K562 (cell line): ENCODE results near the gene NPM1. TPM values are rescaled to one million over a fixed set of nuclear protein-coding genes. Genes with fewer than 3 reads are reported as not detected.

Experiments used
- ATAC-seq: fragments of 200-7000 bp; cut with Tn5 transposase; 3 replicates; pipeline ENCODE4 v1.9.1; 2020; ENCODE audit warnings: moderate library complexity
- BruUV-seq: library from RNA; stranded (reverse); fragments of 400-500 nt; replicated peaks from 2 replicates; lab custom pipeline; 2021; lab: Mats Ljungman, UMichigan
- CTCF ChIA-PET: fragments of 300-600 bp; formaldehyde crosslinking; extraction: SDS; loops from one replicate; lab custom pipeline; 2021; ENCODE audit warnings: low intra/inter-chr PET ratio; lab: Yijun Ruan, JAX
- POLR2A ChIA-PET: fragments of 300-600, 350-650 bp; sonication (Branson Sonifier 250); formaldehyde crosslinking; extraction: SDS; loops from one replicate; lab custom pipeline; 2021; ENCODE audit warnings: antibody characterized with exemption, inconsistent platforms; lab: Yijun Ruan, JAX
- DNase-seq, 4 experiments: peaks; one replicate each; pipeline versions ENCODE4 v3.0.0 to v3.0.0-alpha.2; 2011 to 2018; ENCODE audit warnings: low spot score in 3 of 4, mixed read lengths in 3 of 4; ENCODE audit errors: extremely low read depth in 1 of 4
- FAIRE-seq: peaks from 2 replicates; lab custom pipeline; 2011; peaks lifted over from hg19 to GRCh38; lab: Jason Lieb, UNC
- H2AFZ ChIP-seq: 2 replicates; pipeline ENCODE4 v1.6.0; 2011; ENCODE audit warnings: low read depth, low read length, control low read depth, inconsistent platforms
- H3K27ac ChIP-seq: fragments of 200-600 bp; 3 replicates; pipeline ENCODE4 v1.8.0; 2011; ENCODE audit warnings: low read depth, mild to moderate bottlenecking, control low read depth, inconsistent platforms, low read length, moderate library complexity, mixed read lengths; ENCODE audit errors: extremely low read depth
- H3K27me3 ChIP-seq, 2 experiments: fragments of 300-600 bp in 1 of 2; 2 replicates in 1 of 2; 3 replicates in 1 of 2; pipeline versions ENCODE4 v1.6.0 to v1.8.0; 2011; ENCODE audit warnings: inconsistent platforms in 2 of 2, low read length in 2 of 2, mild to moderate bottlenecking in 1 of 2, mixed read lengths in 1 of 2, moderate library complexity in 1 of 2; ENCODE audit not compliant: control insufficient read depth in 2 of 2, insufficient read depth in 2 of 2
- H3K36me3 ChIP-seq: fragments of 300-600 bp; 3 replicates; pipeline ENCODE4 v1.8.0; 2011; ENCODE audit warnings: mild to moderate bottlenecking, low read length, inconsistent platforms; ENCODE audit not compliant: control insufficient read depth, insufficient read depth
- H3K4me1 ChIP-seq, 2 experiments: fragments of 200-600 bp in 1 of 2; replicated peaks in 1 of 2; 2 replicates in 1 of 2; 3 replicates in 1 of 2; pipeline versions ENCODE4 v1.5.1 to v1.8.0; 2011; ENCODE audit warnings: inconsistent platforms in 2 of 2, low read length in 2 of 2, mild to moderate bottlenecking in 1 of 2, mixed read lengths in 1 of 2, moderate library complexity in 1 of 2; ENCODE audit not compliant: control insufficient read depth in 2 of 2, insufficient read depth in 2 of 2
- H3K4me2 ChIP-seq: 2 replicates; pipeline ENCODE4 v1.6.1; 2011; ENCODE audit warnings: low read length, control low read depth, inconsistent platforms, mixed read lengths; ENCODE audit not compliant: insufficient read depth
- H3K4me3 ChIP-seq: fragments of 200-600 bp; sonication (generic), shearing (Covaris generic); 2 replicates; pipeline ENCODE4 v1.5.1; 2016; ENCODE audit warnings: control low read depth, inconsistent platforms
- H3K79me2 ChIP-seq: fragments of 200-600 bp; 3 replicates; pipeline ENCODE4 v1.8.0; 2011; ENCODE audit warnings: low read length, inconsistent platforms; ENCODE audit not compliant: control insufficient read depth, insufficient read depth
- H3K9ac ChIP-seq, 2 experiments: 2 replicates each; pipeline versions ENCODE4 v1.6.0 to v1.6.1; 2011; ENCODE audit warnings: low read depth in 2 of 2, low read length in 2 of 2, control low read depth in 1 of 2, inconsistent platforms in 1 of 2, mild to moderate bottlenecking in 1 of 2, mixed read lengths in 1 of 2; ENCODE audit not compliant: insufficient read depth in 1 of 2
- H3K9me1 ChIP-seq: one replicate; pipeline ENCODE4 v1.6.0; 2011; ENCODE audit warnings: inconsistent platforms, mild to moderate bottlenecking, low read length, moderate library complexity; ENCODE audit not compliant: control insufficient read depth, insufficient read depth
- H3K9me3 ChIP-seq: replicated peaks from 2 replicates; pipeline ENCODE4 v1.5.1; 2011; ENCODE audit warnings: low read depth, low read length, inconsistent platforms; ENCODE audit not compliant: control insufficient read depth, insufficient read depth
- H4K20me1 ChIP-seq: replicated peaks from 2 replicates; pipeline ENCODE4 v1.6.1; 2011; ENCODE audit warnings: low read length, inconsistent platforms, mixed read lengths; ENCODE audit not compliant: control insufficient read depth, insufficient read depth
- CBX3 ChIP-seq, 2 experiments: IDR thresholded peaks; 1 replicate in 1 of 2; 2 replicates in 1 of 2; pipeline ENCODE4 v1.6.1; 2012; ENCODE audit warnings: inconsistent platforms in 2 of 2, low read length in 2 of 2, borderline replicate concordance in 1 of 2, control low read depth in 1 of 2
- GABPB2 ChIP-seq: fragments of 250-450 bp; sonication (Bioruptor Pico); conservative IDR thresholded peaks from 2 replicates; pipeline ENCODE4 v1.5.1; 2021; ENCODE audit warnings: mild to moderate bottlenecking
- ILK ChIP-seq: fragments of 450-650 bp; IDR thresholded peaks from 2 replicates; pipeline ENCODE4 v1.6.1; 2016; ENCODE audit warnings: missing genetic modification characterization, low read depth, mild to moderate bottlenecking, missing compliant biosample characterization, moderate library complexity, borderline replicate concordance
- RCOR1 ChIP-seq, 2 experiments: IDR thresholded peaks; 2 replicates each; pipeline ENCODE4 v1.6.1; 2012; ENCODE audit warnings: low read depth in 2 of 2, low read length in 2 of 2, borderline replicate concordance in 1 of 2, improper control_type of control experiment in 1 of 2
- UBTF ChIP-seq, 2 experiments: IDR thresholded peaks; 2 replicates each; pipeline ENCODE4 v1.6.1; 2012; ENCODE audit warnings: improper control_type of control experiment in 2 of 2, low read depth in 2 of 2, low read length in 2 of 2, borderline replicate concordance in 1 of 2
- ZNF699 ChIP-seq: fragments of 250-450 bp; sonication (Bioruptor Pico); IDR thresholded peaks from 2 replicates; pipeline ENCODE4 v1.8.0; 2021; ENCODE audit warnings: mild to moderate bottlenecking, moderate library complexity; ENCODE audit not compliant: insufficient replicate concordance
- WGBS: fragments of 100-300 bp; shearing (Covaris generic); methylation state at CpG from one replicate; pipeline ENCODE4 v1.1.6; 2016; ENCODE audit warnings: low coverage, mixed read lengths; ENCODE audit not compliant: insufficient coverage; ENCODE audit errors: missing lambda C conversion rate; 5-methylcytosine and 5-hydroxymethylcytosine counted together
- in situ Hi-C: fragments of 300-500 bp; cut with MboI; formaldehyde crosslinking; loops from 4 replicates; pipeline ENCODE4 v1.15.0; 2018; ENCODE audit warnings: inconsistent platforms, mixed read lengths
- intact Hi-C: fragments of 100-400 bp; cut with micrococcal nuclease; formaldehyde crosslinking; loops from 2 replicates; pipeline ENCODE4 v1.14.2; 2022
- polyA plus RNA-seq, 8 experiments: library from polyadenylated mRNA; depleted of rRNA in 4 of 8; stranded (reverse) in 5 of 8; unstranded in 3 of 8; fragments of >200 nt; fragmentation: Nextera tagmentation in 2 of 8; fragmentation: Illumina TruSeq in 1 of 8; extraction: Ambion mirVana in 2 of 8; extraction: Trizol in 1 of 8; gene quantifications; 2 replicates each; pipeline versions ENCODE4 v1.2.1 to v1.2.3, GENCODE V29; 2011 to 2014; ENCODE audit warnings: inconsistent platforms in 1 of 8, missing spikeins in 1 of 8
- total RNA-seq, 7 experiments: library from RNA; depleted of rRNA in 6 of 7; stranded (reverse); fragments of >200 nt in 6 of 7; fragmentation: Illumina TruSeq in 2 of 7; extraction: Trizol in 2 of 7; gene quantifications; 2 replicates each; pipeline versions ENCODE4 v1.2.1 to v1.2.3, GENCODE V29; 2011 to 2021; ENCODE audit warnings: low replicate concordance in 1 of 7
- TF ChIP-seq, protein P1 (sequence below), 2 experiments: fragments of 450-650 bp; IDR thresholded peaks; 2 replicates each; pipeline ENCODE4 v1.6.1; 2016

The NPM1 gene
- total and polyA plus RNA-seq, 9 of the 15 experiments (the other 6 are each of a cell fraction or from before 2014, with no cell fraction given): 2,438 to 6,909 (median 5,639) TPM

DNA sequence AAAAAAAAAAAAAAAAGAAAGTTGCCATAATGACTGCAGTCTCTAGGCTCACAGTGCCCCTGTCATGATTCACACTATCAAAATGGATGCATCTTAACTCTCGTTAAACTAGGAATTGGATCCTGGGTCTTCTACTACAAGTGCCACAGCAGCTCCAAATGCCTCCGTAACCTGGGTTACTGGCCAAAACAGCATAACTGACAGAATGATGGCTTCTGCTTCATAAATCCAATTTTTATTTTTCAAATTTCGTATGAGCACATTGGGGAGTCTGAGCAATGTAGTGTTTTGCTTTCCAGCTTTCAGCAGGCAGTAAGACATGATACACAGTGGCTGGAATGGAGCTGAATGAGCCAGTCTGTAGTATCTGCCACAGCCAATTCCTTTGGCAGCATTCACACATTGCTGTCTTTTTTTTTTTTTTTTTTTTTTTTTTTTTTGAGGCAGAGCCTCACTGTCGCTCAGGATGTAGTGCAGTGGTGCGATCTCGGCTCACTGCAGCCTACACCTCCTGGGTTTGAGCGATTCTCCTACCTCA is 36.0 kb upstream of the NPM1 start (continued):
- no peak for TF ChIP-seq UBTF (IDR thresholded peaks at IDR 0.05; ENCODE audit: borderline replicate concordance in 1 of 2, low read depth in 2 of 2, low read length in 2 of 2)
- no peak for TF ChIP-seq GABPB2 (CRISPR knock-in tag)
- TF ChIP-seq ILK (tag): no peak

GRCh38 chr5:171355302-171355724 is 32.3 kb upstream of the NPM1 start:
- no TSS peak for BruUV-seq

More at GRCh38 chr5:171355302-171355724, 32.3 kb upstream of the NPM1 start:
- peaks cover 10 to 26% of the 10 kb centered on the region in 2 experiments for H3K27me3 ChIP-seq
- H3K9me3 ChIP-seq: no peaks in the 10 kb centered on the region
- no peak overlapping the region for H3K9ac ChIP-seq
- TF ChIP-seq, protein P1, sequence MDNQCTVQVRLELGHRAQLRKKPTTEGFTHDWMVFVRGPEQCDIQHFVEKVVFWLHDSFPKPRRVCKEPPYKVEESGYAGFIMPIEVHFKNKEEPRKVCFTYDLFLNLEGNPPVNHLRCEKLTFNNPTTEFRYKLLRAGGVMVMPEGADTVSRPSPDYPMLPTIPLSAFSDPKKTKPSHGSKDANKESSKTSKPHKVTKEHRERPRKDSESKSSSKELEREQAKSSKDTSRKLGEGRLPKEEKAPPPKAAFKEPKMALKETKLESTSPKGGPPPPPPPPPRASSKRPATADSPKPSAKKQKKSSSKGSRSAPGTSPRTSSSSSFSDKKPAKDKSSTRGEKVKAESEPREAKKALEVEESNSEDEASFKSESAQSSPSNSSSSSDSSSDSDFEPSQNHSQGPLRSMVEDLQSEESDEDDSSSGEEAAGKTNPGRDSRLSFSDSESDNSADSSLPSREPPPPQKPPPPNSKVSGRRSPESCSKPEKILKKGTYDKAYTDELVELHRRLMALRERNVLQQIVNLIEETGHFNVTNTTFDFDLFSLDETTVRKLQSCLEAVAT (IDR thresholded peaks at IDR 0.05): no peak
- TF ChIP-seq CBX3 (IDR thresholded peaks at IDR 0.05; ENCODE audit: borderline replicate concordance in 1 of 2, low read length in 2 of 2) (no peak), RCOR1 (IDR thresholded peaks at IDR 0.05; ENCODE audit: borderline replicate concordance in 1 of 2, low read depth in 2 of 2, low read length in 2 of 2) (no peak), ZNF699 (CRISPR knock-in tag) (no peak)
- H3K4me3 ChIP-seq: no peak overlapping the region
- DNase-seq (no peak), ATAC-seq (no peak), FAIRE-seq (no peak)
- WGBS: 4% methylated on average over 5 of the region's 5 CpGs
- no peak overlapping the region for H3K27ac ChIP-seq
- in situ Hi-C loops (no loop called here), intact Hi-C loops (no loop called here)
- no peaks in the 10 kb centered on the region for H3K9me1 ChIP-seq
- H3K79me2 ChIP-seq: no peaks in the 10 kb centered on the region
- no peak overlapping the region for H2AFZ ChIP-seq
- ChIA-PET CTCF (no interaction called here), POLR2A (no interaction called here)
- H3K4me2 ChIP-seq: no peak overlapping the region
- H3K4me1 ChIP-seq: no peaks in the 10 kb centered on the region
- H3K36me3 ChIP-seq: no peaks in the 10 kb centered on the region
- H4K20me1 ChIP-seq: no peaks in the 10 kb centered on the region; the same call in 1 of the 2 replicates
